GM19328 (cell line): ENCODE data around the gene TRA2B.

Source experiments
- ATAC-seq: cut with Tn5 transposase; IDR thresholded peaks from one replicate; pipeline ENCODE4 v1.9.1; 2021; ENCODE audit warnings: mild to moderate bottlenecking, moderate library complexity; ENCODE audit not compliant: unreplicated experiment

Gene TRA2B

DNA sequence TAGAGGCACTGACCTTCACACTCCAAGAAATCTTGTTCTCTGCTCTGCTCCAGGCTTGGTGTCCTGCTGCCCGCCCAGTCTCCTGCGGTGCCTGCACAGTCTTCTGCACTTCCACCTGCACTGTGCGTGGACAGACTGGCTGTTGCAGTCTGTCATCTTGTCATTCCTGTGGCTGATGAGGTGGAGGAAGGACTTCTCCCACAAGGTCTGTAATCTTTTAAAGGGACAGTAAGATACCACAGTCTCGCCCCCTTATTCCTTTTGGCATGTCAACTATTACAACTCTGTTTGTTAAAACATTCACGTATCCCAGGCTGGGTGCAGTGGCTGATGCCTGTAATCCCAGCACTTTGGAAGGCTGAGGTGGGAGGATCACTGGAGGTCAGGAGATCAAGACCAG is 58.9 kb downstream of the TRA2B start:
- ATAC-seq, result no peak

DNA sequence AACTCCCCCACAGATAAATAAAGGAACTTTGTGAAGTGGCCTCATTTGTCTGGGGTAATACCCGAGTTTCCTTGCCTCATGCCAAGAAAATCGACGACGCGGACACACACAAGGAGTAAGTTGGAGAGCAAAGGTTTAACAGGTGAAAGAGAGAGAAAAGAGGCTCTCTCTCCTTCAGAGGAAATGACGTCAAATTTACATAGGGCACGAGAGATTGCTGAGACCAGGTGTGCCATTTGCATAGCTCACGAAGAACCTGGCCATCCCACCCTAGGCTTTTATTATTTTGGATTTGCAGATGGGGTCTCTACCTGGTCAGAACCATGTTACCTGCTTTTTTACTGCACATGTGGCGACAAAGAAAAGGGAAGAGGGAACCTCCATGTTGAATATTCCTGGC is 63.7 kb downstream of the TRA2B start:
- no peak for ATAC-seq

DNA sequence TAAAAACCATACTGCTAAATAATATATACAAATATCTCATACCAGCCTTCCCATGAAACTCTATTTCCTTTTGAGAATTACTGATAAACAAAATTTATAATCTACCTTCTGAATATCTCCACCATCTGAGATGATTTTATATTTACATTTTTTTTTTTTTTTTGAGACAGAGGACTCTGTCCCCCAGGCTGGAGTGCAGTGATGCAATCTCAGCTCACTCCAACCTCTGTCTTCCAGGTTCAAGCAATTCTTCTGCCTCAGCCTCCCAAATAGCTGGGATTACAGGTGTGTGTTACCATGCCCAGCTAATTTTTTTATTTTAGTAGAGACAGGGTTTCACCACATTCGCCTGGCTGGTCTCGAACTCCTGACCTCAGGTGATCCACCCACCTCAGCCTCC is 70.2 kb downstream of the TRA2B start:
- ATAC-seq, result no peak

DNA sequence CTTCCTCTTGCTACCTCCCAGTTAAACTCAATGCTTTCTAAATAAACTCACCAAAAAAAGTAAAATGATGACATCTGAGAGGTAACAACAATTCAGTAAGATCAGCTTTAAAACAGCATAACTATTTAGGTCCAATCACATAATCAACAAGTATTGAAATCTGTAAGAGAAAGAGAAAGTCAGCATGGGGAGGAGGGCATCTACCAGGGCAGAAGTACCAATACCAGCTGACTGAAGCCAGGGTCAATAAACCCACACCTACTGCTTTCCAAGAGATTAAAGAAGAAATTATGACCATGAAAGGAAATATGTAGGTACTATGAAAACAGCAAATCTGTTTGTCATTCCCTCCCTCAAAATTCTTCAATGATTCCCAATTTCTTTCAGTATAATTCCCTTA is 70.8 kb downstream of the TRA2B start:
- no peak for ATAC-seq

DNA sequence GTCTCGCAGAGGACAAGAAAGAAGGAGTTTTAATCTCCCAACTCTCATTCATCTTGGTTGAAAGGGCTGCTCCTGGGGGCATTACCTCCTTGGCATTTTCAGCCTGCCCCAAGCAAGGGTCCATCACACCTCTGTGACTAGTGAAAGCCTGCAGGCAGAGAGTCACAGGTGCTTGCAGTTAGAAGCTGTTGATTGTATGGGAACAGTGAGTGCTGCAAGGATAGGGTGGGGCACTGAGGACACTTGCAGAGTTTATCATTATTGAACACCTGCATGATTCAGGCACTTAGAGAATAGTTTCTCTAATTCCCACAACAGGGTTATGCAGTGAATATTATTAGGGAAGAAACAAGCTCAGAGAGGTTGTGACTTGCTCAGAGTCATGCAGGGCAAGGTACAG is 71.3 kb downstream of the TRA2B start:
- ATAC-seq, result no peak
